Caki2 (cell line): ENCODE data around the gene CADM1. TPM values are rescaled to one million over a fixed set of nuclear protein-coding genes. Genes with fewer than 3 reads are reported as not detected.

Experiments
- DNase-seq: peaks from one replicate; pipeline ENCODE4 v3.0.0-alpha.2; 2015; ENCODE audit warnings: low read depth
- in situ Hi-C: cut with HindIII; loops from 2 replicates; pipeline ENCODE4 v1.10.0; 2016; ENCODE audit warnings: low sequenced_read_pairs, low pct_unique_long_range_greater_than_20kb, mixed read lengths
- total RNA-seq: library from RNA; depleted of rRNA; stranded (reverse); fragments of >200 nt; shearing (Covaris generic); gene quantifications from 2 replicates; pipeline ENCODE4 v1.2.3, GENCODE V29; 2014; ENCODE audit warnings: low replicate concordance

CADM1 gene
- total RNA-seq, 1 experiment from 2014 or later: 28.2 TPM

DNA sequence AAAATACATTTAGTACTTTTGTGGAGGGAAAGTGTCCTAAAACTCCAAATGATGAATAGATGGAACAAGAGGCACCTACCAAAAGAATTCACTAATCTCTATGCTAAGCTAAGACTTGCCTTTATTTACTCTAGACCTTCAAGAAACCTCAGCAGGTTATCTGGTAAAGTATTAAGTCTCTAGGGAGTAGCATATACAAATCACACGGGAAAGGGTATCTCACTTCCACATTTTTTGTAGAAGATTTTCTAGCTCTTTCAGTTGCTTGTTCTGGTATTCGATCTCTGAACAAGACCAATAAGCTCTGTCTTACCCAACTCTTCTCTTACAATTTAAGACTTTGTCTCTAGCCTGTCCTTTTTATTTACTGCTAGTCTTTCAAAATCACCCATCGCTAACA, 18.1 kb upstream of the CADM1 start:
- no peak for DNase-seq
- in situ Hi-C loops: no loop called here

DNA sequence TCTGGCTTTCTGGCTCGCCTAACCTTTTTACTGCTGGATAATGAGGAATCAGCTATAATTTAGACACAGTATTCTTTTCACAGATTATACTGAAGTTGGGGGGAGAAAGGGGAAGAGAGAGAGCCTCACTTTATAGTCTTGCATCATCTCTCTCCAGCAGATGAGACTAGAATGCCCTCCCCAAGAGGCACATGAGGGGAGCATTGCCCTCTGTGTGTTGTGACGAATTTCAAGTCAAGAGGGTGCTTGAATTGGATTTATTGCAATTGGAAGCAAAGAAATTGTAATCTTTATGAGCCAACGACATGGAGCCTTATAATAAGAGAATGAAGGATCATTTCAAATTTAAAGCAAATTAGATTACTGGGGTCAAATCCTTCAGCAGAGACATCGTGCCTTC, 17.6 kb upstream of the CADM1 start:
- in situ Hi-C loops: no loop called here
- DNase-seq: no peak

DNA sequence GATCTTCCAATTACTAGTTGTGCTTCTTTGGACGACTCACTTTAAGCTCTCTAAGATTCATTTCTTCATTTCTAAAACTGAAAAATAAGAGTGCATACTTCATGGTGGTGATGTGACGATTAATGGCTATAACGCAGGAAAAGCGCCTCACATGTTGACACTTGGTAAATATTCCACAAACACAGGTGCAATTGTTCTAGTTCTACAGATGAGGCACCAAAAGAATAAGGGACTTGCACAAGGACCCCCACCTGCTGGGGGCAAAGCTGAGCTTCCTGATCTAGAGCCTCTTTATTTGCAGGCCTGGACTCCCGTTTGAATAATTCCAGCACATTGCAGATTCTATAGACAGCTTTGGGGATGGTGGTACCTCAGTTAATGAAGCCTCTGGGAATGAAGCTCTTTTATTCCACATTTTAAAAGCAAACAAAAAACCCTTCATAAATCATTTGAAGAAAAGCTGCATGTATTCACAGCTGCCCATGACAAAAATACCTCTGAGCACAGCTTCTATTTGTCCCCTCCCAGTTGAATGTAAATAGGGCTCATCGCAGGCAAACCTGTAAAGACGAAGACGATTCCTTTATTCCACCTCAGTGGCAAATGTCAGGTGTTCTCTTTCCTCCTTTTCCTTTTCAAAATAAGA, 14.9 kb upstream of the CADM1 start:
- no peak for DNase-seq
- in situ Hi-C loops: no loop called here

DNA sequence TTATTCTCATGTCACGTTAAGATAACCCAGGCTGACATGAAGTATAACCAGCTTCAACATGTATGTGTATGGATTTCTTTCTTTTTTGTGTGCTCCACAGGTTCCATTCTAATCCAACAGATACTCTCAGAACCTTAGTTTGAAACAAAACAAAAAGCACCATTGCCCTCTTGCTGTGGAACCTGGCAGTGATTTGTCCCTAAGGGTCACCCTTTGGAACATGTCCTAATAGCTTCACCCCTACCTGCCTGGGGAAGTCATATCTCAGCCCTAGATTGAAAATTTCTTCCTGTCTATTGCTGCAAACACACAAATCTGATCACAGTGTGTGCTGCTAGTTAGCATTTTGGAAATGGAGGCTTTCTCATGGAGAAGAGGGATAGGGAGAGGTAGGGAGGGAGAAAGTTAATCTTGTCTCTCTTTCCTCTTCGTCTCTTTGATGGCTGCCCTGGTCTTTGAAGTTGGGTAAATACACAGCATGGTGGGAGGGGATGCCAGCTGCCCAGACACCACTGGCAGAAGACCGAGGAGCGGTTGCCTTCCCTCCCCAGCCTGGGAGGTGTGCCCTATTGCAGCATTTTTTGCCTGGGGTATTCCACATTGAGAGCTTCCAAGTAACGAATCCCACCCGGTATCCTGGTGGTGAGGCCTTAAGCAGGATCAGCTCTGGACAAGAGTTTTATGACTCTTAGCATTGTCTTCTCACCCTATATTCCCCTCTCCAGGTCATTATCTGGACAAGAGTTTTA, 11.6 kb upstream of the CADM1 start:
- no peak for DNase-seq
- in situ Hi-C loops: no loop called here

DNA sequence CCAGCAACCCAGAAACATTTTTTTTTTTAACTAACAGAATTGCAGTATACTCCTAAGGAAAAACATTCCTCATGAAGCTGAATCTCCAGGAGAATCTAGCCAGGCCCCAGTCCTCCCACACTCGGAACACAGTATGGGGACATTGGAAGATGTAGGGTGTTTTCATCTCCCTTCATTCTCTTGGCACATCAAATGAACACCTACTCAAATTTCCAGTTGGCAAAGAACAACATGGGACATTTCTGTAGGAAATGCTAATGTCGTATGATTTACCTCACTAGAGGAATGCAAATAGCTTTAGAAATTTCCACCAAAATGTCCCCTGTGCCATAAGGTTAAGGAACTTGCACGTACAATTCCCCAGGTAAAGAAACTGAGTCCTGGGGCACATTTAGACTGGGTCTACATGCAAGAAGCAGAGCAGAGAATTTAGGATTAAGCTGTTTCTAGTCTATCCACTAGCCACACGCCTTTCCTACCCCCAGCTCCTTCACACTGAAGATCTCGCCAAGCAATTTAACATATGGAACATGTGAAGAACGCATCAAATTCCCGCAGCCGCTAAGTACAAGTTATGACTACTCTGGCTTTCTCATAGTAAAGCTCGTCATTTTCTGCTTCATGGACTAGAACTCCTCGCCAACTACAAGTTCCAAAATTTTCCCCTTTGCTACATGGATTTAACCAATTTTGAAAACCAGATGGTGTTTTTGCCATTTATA, 2.9 kb upstream of the CADM1 start:
- no peak for DNase-seq
- in situ Hi-C loops: no loop called here

DNA sequence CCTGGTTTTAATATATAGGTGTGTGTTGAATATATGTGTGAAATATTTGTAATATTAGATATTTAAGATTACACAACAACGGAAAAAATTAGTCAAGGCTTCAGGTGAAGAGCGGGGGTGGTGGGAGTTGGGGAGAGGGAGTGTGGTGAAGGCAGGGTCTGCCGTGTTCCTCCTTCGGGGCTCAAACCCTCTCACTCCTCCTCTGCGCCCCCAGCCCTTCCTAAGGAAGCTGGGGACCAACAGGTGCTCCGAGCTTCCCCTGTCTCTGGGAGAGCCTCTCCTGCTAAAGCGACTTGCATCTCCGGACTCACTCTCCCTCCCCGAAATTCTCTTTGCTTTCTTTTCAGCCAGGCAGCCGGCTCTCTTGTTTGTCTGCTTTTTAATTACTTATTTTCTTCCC, 960 bp upstream of the CADM1 start:
- in situ Hi-C loops: no loop called here
- DNase-seq: no peak

DNA sequence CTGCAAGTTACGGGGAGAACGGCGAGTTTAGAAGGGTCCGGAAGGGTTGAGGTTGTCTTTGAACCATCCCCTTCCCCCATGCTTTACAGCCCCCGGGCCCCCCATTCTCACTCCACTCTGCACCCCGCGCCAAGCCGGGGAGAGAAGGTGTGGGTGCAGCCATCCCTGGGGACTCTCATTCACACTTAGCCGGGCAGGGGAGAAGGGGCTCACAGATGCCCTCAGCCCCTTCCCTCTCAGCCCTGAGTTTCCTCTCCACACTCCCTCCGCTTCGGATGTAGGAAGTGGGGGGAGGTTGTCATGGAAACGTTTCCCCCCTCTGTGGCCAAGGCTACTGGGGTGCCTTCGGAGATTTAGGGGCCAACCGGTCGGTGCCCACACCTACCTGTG, 334 bp downstream of the CADM1 start:
- in situ Hi-C loops: no loop called here
- DNase-seq: no peak

DNA sequence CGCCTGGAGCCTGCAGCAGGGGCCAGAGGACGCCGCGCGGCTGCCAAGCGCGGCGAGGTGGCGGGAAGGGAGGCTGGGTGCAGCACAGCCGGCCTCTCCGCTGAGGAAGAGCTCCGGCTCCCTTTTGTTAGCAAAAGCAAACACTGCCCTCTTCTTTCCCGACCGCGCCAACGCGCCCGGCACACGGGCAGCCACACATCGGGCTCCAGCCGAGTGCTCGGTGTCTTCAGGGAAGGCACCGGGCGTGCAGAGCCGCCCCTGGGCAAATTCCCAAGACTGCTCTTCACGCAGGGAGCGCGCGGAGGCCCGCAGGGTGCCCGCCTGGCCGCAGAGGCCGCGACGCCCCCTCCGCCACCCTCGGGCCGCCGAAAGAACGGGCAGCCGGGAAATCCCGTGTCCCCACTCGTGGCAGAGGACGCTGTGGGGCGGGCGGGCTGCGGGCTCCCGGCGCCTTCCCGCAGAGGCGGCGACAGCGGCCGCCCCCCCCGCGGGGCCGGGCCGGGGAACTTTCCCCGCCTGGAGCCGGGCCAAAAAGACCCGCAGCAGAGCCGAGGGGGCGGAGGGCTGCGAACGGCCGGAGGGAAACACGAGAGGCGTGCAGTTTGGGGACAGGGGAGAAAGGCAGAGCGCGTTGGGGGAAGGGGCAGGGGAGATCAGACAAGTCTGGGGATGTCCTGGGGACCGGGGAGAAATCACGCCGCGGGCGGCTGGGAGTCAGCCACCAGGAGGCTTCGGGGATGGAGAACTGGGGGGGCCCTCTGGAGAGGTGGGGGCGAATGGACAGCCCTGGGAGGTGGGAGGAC, 931 bp downstream of the CADM1 start:
- in situ Hi-C loops: no loop called here
- peak; percentile 79 for DNase-seq

DNA sequence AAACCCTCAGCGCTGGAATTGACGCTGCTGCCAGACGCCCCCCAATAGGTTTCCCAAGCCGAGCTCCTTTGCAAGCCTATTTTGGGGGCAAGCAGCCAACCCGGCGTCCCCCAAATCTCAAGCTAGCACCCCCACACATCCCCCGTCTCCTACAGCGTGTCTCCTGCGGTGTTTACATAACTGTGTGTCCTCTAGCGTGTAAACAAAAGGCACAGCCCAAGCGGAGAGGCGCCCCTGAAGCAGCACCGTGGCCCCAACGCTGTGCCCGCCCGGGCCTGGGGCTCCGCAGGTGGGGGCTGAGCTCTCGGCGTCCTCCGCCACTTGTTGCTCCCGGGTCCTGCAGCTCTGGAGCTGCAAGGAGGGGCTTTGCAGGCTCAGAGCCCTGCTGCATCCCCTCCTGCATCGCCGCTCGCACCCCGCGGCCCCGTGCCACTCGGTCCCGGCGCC, 1.6 kb downstream of the CADM1 start:
- in situ Hi-C loops: no loop called here
- no peak for DNase-seq

DNA sequence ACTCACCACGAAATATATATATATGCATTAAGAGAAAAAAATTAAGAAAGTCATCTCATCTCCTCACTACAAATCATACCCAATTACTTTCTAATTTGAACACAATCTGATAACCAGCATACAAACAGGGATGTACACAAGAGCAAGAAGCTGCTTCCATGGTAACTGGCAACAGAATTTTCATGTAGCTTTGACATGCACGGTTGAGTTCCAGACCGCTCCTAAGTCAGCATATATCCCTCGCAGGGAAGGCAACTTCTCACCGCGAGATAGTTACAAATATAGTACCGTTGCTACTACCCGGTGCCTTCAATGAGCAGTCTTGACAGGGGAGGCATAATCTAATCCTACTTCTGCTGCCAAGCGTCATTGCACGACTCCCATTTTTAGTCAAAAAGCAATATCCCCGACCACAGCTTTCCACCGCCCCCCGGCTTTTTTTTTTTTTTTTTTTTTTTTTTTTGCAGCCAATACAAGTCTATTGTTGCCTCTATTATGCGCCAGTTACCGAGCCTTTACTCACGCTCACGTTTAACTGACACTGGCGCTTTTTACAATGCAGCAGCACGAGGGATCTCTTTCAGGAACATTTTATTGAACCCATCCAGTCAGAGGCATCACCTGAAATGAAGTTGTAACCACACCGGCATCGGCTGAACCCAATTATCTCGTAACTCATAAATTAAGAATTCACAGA, 2.2 kb downstream of the CADM1 start:
- DNase-seq: no peak
- in situ Hi-C loops: no loop called here

DNA sequence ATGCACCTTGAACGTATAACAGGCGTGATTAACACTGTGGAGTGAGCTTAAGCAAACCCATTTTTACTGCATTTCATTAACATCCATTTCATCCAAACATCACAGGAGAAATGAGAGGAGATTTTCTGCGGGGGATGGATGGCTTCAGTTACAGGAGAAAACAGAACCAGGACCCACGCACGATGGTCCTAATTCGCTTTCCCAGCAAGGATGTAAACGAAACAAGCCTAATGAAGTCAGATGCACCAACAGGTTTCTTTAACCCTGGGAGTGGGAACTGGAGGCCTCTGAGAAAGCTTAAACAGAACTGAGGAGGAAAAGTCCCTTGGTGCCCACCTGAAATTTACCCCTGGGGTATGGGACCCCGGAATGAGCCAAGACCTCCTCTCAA, 2.7 kb downstream of the CADM1 start:
- in situ Hi-C loops: no loop called here
- DNase-seq: no peak

DNA sequence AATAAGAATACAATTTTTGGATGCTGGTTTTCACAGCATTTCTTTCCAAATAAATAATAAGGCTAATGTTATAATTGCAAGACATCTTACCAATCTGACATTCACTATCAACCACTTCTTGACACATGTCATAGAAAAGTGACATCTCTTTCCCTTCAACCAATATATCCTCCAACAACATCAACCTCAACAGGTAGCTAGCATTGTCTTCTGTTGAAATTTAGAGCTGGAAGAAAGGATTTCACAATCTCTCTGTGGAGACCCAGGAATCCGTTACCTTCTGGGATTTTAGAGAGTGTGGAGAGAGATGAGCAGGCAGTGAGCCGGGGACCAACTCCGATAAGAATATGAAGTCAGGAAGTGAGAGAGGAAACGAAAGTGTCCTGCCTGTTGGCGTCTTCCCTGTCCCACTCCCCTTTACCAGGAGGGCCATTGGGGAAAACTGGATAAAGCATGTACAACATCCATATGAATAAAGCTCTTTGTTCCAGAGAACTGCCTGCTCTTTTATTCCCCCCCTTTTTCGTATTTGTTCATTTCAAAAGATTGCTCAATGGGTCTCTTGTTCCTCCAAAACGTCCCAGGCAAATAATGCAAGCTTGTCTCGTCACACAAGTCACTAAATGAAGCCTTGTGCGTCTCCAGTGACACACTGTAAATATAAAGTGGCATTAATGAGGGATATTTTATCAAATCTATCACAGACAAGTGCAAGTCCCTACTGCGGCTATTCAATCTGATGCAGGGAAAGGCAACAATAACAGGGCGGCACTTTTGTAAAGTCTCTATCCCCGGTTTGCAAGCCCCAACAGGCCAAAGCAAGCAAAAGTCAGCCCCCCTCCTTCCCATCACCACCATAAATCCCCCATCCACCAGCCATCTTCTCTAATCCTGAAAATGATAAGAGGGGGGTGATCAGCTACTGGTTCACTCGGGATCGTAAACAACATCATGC, 3.4 kb downstream of the CADM1 start:
- no peak for DNase-seq
- in situ Hi-C loops: no loop called here

DNA sequence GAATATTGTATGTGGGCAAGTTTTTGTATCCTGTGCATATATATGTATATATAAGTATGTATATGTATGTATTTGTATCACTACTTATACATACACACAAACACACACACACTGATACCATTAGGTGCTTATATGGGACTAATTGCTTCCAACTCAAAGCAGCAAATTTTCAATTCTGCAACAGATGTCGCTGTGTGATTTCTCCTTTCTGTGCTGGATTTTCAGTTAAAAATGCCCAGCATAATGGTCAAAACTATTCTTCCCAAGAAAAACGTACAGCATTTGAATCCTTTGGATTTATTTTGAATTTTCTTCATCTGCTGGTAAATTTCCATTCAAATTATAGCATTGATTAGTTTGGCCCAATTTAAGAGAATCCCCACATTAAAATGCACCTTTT, 4.3 kb downstream of the CADM1 start:
- no peak for DNase-seq
- in situ Hi-C loops: no loop called here

DNA sequence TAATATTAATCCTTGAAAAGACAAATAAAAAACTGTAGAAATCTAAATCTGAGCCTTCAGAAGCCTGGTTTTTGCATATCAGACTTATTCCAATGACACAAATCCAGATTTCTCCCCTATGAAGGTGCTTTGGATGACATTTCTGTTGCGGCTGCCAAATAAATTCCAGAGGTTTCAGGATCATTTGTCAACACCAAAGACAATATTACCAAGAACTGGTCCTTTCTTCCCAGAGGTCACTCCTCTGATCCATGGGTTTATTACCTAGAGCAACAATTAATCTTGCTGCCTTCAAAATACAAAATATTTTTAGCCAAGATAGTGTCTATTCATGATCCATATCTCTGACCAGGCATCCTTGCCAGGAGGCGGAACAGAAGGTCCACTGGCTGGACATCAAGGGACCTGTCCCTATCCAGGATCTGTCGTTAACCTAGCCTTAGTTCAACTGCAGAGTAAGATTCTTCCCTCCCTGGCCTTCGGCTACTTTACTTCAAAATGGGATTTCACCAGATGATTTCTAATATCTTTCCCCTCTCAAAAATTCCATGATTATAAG, 4.9 kb downstream of the CADM1 start:
- in situ Hi-C loops: no loop called here
- DNase-seq: no peak

DNA sequence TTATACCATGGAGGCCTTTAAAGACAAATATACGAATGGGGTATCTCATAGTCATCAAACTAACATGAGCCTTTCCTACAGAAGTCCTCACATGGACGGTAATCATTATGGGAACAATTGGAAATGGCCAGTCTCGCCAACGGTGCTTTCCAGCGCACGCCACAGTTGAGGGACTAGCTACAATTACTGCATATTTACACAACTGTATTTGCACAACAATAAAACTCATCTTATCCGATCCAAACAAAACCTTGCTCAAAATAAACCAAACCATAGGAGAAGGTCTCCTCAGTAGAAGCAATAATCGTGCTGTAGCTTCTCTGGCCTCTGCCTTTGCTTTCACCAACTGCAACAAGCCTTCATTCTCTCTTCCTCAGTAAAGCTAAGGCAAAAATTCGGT, 5.9 kb downstream of the CADM1 start:
- in situ Hi-C loops: no loop called here
- no peak for DNase-seq

DNA sequence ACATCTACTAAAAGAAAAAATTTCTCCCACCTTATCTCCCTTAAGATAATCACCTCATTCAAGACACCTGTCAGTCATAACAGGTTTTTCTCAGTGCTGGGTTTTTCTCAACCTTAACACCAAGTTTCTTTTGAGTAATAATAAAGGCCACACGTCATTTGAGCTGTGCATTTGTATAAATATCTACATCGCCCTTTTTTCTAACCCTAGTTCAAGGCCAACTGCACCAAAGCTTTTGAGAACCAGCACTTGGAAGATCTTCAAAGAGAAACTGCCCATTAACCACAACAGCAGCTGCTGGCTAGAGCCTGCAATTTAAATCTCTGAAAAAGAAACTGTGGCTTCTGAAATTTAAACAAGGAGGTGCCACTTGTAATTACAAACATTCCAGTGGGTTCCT, 6.9 kb downstream of the CADM1 start:
- no peak for DNase-seq
- in situ Hi-C loops: no loop called here

DNA sequence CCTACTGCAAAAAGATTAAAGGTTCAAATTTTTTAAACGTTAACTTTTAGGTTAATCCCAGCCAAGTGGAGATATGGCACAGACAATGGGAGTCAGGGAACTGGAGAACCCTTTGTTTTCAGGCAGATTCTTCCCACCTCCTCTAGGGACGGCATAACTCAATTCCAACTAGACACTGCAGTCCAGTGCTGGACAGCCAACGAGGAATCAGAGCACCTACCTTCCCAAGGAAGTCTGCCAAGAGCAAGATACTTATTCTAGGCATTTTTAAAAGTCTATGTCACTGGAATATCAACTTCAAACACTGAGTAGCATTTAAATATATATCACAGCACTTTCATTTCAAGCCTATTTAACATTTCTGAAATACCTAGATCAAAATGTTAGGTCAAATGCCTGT, 7.3 kb downstream of the CADM1 start:
- DNase-seq: no peak
- in situ Hi-C loops: no loop called here
